HCT116 (cell line): Measurements from ENCODE around the gene CGNL1. TPM values are rescaled to one million over a fixed set of nuclear protein-coding genes. Genes with fewer than 3 reads are reported as not detected.

Source experiments
- ATAC-seq: fragments of 200-7000 bp; cut with Tn5 transposase; 2 replicates; pipeline ENCODE4 v1.9.1; 2020; ENCODE audit warnings: mild to moderate bottlenecking, moderate library complexity
- BruUV-seq: library from RNA; stranded (reverse); fragments of 400-500 nt; replicated peaks from 2 replicates; lab custom pipeline; 2021; lab: Mats Ljungman, UMichigan
- CTCF ChIA-PET: fragments of 300-600 bp; sonication (Branson Sonifier 250); formaldehyde crosslinking; loops from one replicate; lab custom pipeline; 2021; ENCODE audit warnings: antibody characterized with exemption; lab: Charles Lee
- POLR2A ChIA-PET: fragments of 300-600, 350-600 bp; sonication (Branson Sonifier 250); formaldehyde crosslinking; loops from one replicate; lab custom pipeline; 2021; ENCODE audit warnings: antibody characterized with exemption; lab: Charles Lee
- RAD21 ChIA-PET, 2 experiments: fragments of 300-600 bp; sonication (Branson Sonifier 250); formaldehyde crosslinking; loops; one replicate each; lab custom pipeline; 2023; ENCODE audit warnings: low total read pairs in 2 of 2; ENCODE audit not compliant: uncharacterized antibody in 2 of 2, unreplicated experiment in 2 of 2, low non-redundant PET in 1 of 2; lab: Charles Lee
- DNase-seq: peaks from one replicate; pipeline ENCODE4 v3.0.0-alpha.2; 2010; ENCODE audit warnings: low read depth, low spot score
- H2AFZ ChIP-seq: fragments of 200-600 bp; shearing (Covaris generic), sonication (generic); 2 replicates; pipeline ENCODE4 v1.6.1; 2017; ENCODE audit warnings: low read depth, mixed run types, mixed read lengths, antibody characterized with exemption, low read length; ENCODE audit not compliant: poor library complexity, severe bottlenecking
- H3K27ac ChIP-seq: 2 replicates; pipeline ENCODE4 v1.5.1; 2012; ENCODE audit warnings: low read depth, low read length
- H3K27me3 ChIP-seq: fragments of 200-600 bp; sonication (generic); 2 replicates; pipeline ENCODE4 v1.6.1; 2016; ENCODE audit warnings: mixed run types, low read length, mixed read lengths; ENCODE audit not compliant: insufficient read depth
- H3K36me3 ChIP-seq, 2 experiments: fragments of 200-500 bp in 1 of 2; fragments of 200-600 bp in 1 of 2; sonication (Bioruptor generic) in 1 of 2; sonication (generic) in 1 of 2; 2 replicates each; pipeline versions ENCODE4 v1.5.1 to v1.6.1; 2014 to 2016; ENCODE audit warnings: low read length in 2 of 2, inconsistent platforms in 1 of 2, mixed read lengths in 1 of 2, mixed run types in 1 of 2; ENCODE audit not compliant: insufficient read depth in 2 of 2, control insufficient read depth in 1 of 2
- H3K4me1 ChIP-seq, 2 experiments: fragments of 200-600 bp in 1 of 2; sonication (generic) in 1 of 2; 2 replicates each; pipeline versions ENCODE4 v1.5.1 to v1.6.1; 2012 to 2017; ENCODE audit warnings: low read length in 2 of 2, inconsistent platforms in 1 of 2, mild to moderate bottlenecking in 1 of 2, mixed read lengths in 1 of 2, mixed run types in 1 of 2, moderate library complexity in 1 of 2; ENCODE audit not compliant: insufficient read depth in 2 of 2, control insufficient read depth in 1 of 2
- H3K4me2 ChIP-seq: fragments of 200-600 bp; sonication (generic); 2 replicates; pipeline ENCODE4 v1.6.1; 2017; ENCODE audit warnings: mixed run types, low read length, mixed read lengths
- H3K4me3 ChIP-seq, 2 experiments: fragments of 200-600 bp in 1 of 2; sonication (generic) in 1 of 2; replicated peaks in 1 of 2; 2 replicates each; pipeline ENCODE4 v1.5.1; 2011 to 2016; ENCODE audit warnings: low read length in 2 of 2, control low read depth in 1 of 2, low read depth in 1 of 2, mild to moderate bottlenecking in 1 of 2, mixed read lengths in 1 of 2, mixed run types in 1 of 2
- H3K79me2 ChIP-seq: fragments of 200-600 bp; sonication (generic); 2 replicates; pipeline ENCODE4 v1.6.1; 2017; ENCODE audit warnings: mild to moderate bottlenecking, mixed run types, low read length, moderate library complexity, mixed read lengths; ENCODE audit not compliant: insufficient read depth
- H3K9ac ChIP-seq: fragments of 200-600 bp; sonication (generic); 2 replicates; pipeline ENCODE4 v1.6.1; 2016; ENCODE audit warnings: low read length, mixed read lengths
- H3K9me2 ChIP-seq: fragments of 200-600 bp; sonication (generic), shearing (Covaris generic); 2 replicates; pipeline ENCODE4 v1.6.1; 2017; ENCODE audit warnings: mixed run types, mild to moderate bottlenecking, moderate library complexity; ENCODE audit not compliant: insufficient read depth
- H3K9me3 ChIP-seq, 2 experiments: fragments of 200-500 bp in 1 of 2; fragments of 200-600 bp in 1 of 2; sonication (Bioruptor generic) in 1 of 2; sonication (generic) in 1 of 2; 2 replicates each; pipeline ENCODE4 v1.6.1; 2014 to 2017; ENCODE audit warnings: low read length in 2 of 2, mixed read lengths in 2 of 2, inconsistent platforms in 1 of 2, low read depth in 1 of 2, mild to moderate bottlenecking in 1 of 2, mixed run types in 1 of 2, moderate library complexity in 1 of 2; ENCODE audit not compliant: control insufficient read depth in 1 of 2, insufficient read depth in 1 of 2
- H4K20me1 ChIP-seq: fragments of 200-600 bp; sonication (generic), shearing (Covaris generic); 2 replicates; pipeline ENCODE4 v1.6.1; 2017; ENCODE audit warnings: mixed run types, mild to moderate bottlenecking, moderate library complexity; ENCODE audit not compliant: insufficient read depth
- ATF3 ChIP-seq: IDR thresholded peaks from 2 replicates; pipeline ENCODE4 v1.6.1; 2012
- CBX3 ChIP-seq: IDR thresholded peaks from 2 replicates; pipeline ENCODE4 v1.6.1; 2012; ENCODE audit warnings: low read depth
- CEBPB ChIP-seq: IDR thresholded peaks from 2 replicates; pipeline ENCODE4 v1.6.1; 2012; ENCODE audit warnings: low read depth
- CTCF ChIP-seq, 3 experiments: fragments of 200-600 bp in 1 of 3; sonication (generic) in 1 of 3; IDR thresholded peaks in 2 of 3; conservative IDR thresholded peaks in 1 of 3; 2 replicates each; pipeline ENCODE4 v1.5.1; 2012 to 2017; ENCODE audit warnings: low read depth in 2 of 3, low read length in 2 of 3, antibody characterized with exemption in 1 of 3, borderline replicate concordance in 1 of 3, control low read depth in 1 of 3, mild to moderate bottlenecking in 1 of 3, mixed read lengths in 1 of 3, mixed run types in 1 of 3, moderate library complexity in 1 of 3; ENCODE audit not compliant: insufficient read depth in 1 of 3
- EGR1 ChIP-seq: IDR thresholded peaks from 2 replicates; pipeline ENCODE4 v1.6.1; 2012; ENCODE audit warnings: low read depth
- ELF1 ChIP-seq: IDR thresholded peaks from 2 replicates; pipeline ENCODE4 v1.6.1; 2012; ENCODE audit warnings: low read depth, borderline replicate concordance
- EZH2 ChIP-seq: fragments of 200-600 bp; sonication (generic); IDR thresholded peaks from 2 replicates; pipeline ENCODE4 v1.6.1; 2017; ENCODE audit warnings: antibody characterized with exemption, mixed run types
- EZH2phosphoT487 ChIP-seq: fragments of 200-600 bp; IDR thresholded peaks from 2 replicates; pipeline ENCODE4 v1.6.1; 2018; ENCODE audit warnings: antibody characterized with exemption, borderline replicate concordance
- FOSL1 ChIP-seq: IDR thresholded peaks from 2 replicates; pipeline ENCODE4 v1.6.1; 2012; ENCODE audit warnings: low read depth
- JUND ChIP-seq: IDR thresholded peaks from 2 replicates; pipeline ENCODE4 v1.6.1; 2012
- POLR2A ChIP-seq: IDR thresholded peaks from 2 replicates; pipeline ENCODE4 v1.7.0; 2011; ENCODE audit warnings: borderline replicate concordance; ENCODE audit not compliant: insufficient read depth, insufficient read length; ENCODE audit errors: extremely low read depth
- POLR2AphosphoS5 ChIP-seq: IDR thresholded peaks from 2 replicates; pipeline ENCODE4 v1.6.1; 2011; ENCODE audit warnings: mild to moderate bottlenecking, low read depth, low read length, moderate library complexity
- RAD21 ChIP-seq: IDR thresholded peaks from 2 replicates; pipeline ENCODE4 v1.6.1; 2012; ENCODE audit warnings: low read depth, mild to moderate bottlenecking
- SIN3A ChIP-seq: IDR thresholded peaks from 2 replicates; pipeline ENCODE4 v1.6.1; 2012; ENCODE audit warnings: low read depth
- SP1 ChIP-seq: IDR thresholded peaks from 2 replicates; pipeline ENCODE4 v1.6.1; 2012; ENCODE audit warnings: low read depth
- SRF ChIP-seq: IDR thresholded peaks from 2 replicates; pipeline ENCODE4 v1.6.1; 2012; ENCODE audit warnings: low read depth
- TCF7L2 ChIP-seq: IDR thresholded peaks from 2 replicates; pipeline ENCODE4 v1.7.0; 2011; ENCODE audit warnings: borderline replicate concordance, inconsistent platforms; ENCODE audit not compliant: insufficient read depth, insufficient read length; ENCODE audit errors: extremely low read depth
- YY1 ChIP-seq: IDR thresholded peaks from 2 replicates; pipeline ENCODE4 v1.6.1; 2011; ENCODE audit warnings: low read length, low read depth, moderate library complexity, mild to moderate bottlenecking; ENCODE audit not compliant: insufficient replicate concordance; ENCODE audit errors: extremely low read depth
- ZNF274 ChIP-seq: fragments of 200-500 bp; sonication (Bioruptor generic); IDR thresholded peaks from 2 replicates; pipeline ENCODE4 v1.6.1; 2014; ENCODE audit warnings: mild to moderate bottlenecking, low read depth, low read length, inconsistent platforms
- intact Hi-C: fragments of 100-400 bp; cut with micrococcal nuclease; formaldehyde crosslinking; loops from 2 replicates; pipeline ENCODE4 v1.10.0; 2022
- total RNA-seq: library from RNA; stranded (reverse); gene quantifications from one replicate; pipeline ENCODE4 v1.2.1, GENCODE V29; 2021; ENCODE audit not compliant: unreplicated experiment

The CGNL1 gene
- total RNA-seq, 1 experiment from 2014 or later, result 2.2 TPM

- CTCF ChIA-PET, result interaction anchor here (0.8 kb wide), 1 partner anchor 228 kb away, joined by 3 read pairs; no protein-coding TSS in a partner anchor
- BruUV-seq, result no TSS peak
- H2AFZ ChIP-seq, result no peak overlapping the region
- H3K79me2 ChIP-seq, result no peaks in the 10 kb centered on the region
- RAD21 ChIA-PET, result interaction anchor here in 1 of 2 experiments (0.6 kb wide), 1 partner anchor 392 kb away, joined by 3 read pairs; no protein-coding TSS in a partner anchor
- no peak overlapping the region for H3K27ac ChIP-seq
- H3K4me2 ChIP-seq, result no peak overlapping the region
- H3K9me2 ChIP-seq, result no peaks in the 10 kb centered on the region
- DNase-seq (no peak), ATAC-seq (no peak)
- no peaks in the 10 kb centered on the region for H4K20me1 ChIP-seq
- peaks cover 5 to 17% of the 10 kb centered on the region in 2 experiments; a peak in 3 of 4 replicates for H3K4me1 ChIP-seq
- no peak overlapping the region for H3K4me3 ChIP-seq
- intact Hi-C loops, result no loop called here
- TF ChIP-seq CTCF (IDR thresholded peaks at IDR 0.05 in 2 of 3, conservative IDR thresholded peaks at IDR 0.05 in 1 of 3; ENCODE audit: borderline replicate concordance in 1 of 3, insufficient read depth in 1 of 3, low read depth in 2 of 3, low read length in 2 of 3) (no peak), SIN3A (no peak), EZH2phosphoT487 (no peak), CEBPB (no peak), ATF3 (no peak), POLR2AphosphoS5 (no peak), EGR1 (no peak), POLR2A (no peak), FOSL1 (no peak), SRF (no peak), ELF1 (no peak), TCF7L2 (no peak), SP1 (no peak), EZH2 (no peak), JUND (no peak), CBX3 (no peak), YY1 (no peak), RAD21 (no peak), ZNF274 (no peak)
- no peaks in the 10 kb centered on the region for H3K9me3 ChIP-seq
- POLR2A ChIA-PET, result no interaction called here
- no peak overlapping the region for H3K9ac ChIP-seq
- H3K36me3 ChIP-seq, result no peaks in the 10 kb centered on the region
- no peaks in the 10 kb centered on the region for H3K27me3 ChIP-seq
Measured at GRCh38 chr15:57332326-57332725, 44.0 kb upstream of the CGNL1 start.
